NCI-H748 (cell line): ENCODE data around the gene ARHGEF16.

Source experiments
- DNase-seq: peaks from one replicate; lab custom pipeline; 2025; ENCODE audit not compliant: unreplicated experiment; lab: John Stamatoyannopoulos, UW

The ARHGEF16 gene

DNA sequence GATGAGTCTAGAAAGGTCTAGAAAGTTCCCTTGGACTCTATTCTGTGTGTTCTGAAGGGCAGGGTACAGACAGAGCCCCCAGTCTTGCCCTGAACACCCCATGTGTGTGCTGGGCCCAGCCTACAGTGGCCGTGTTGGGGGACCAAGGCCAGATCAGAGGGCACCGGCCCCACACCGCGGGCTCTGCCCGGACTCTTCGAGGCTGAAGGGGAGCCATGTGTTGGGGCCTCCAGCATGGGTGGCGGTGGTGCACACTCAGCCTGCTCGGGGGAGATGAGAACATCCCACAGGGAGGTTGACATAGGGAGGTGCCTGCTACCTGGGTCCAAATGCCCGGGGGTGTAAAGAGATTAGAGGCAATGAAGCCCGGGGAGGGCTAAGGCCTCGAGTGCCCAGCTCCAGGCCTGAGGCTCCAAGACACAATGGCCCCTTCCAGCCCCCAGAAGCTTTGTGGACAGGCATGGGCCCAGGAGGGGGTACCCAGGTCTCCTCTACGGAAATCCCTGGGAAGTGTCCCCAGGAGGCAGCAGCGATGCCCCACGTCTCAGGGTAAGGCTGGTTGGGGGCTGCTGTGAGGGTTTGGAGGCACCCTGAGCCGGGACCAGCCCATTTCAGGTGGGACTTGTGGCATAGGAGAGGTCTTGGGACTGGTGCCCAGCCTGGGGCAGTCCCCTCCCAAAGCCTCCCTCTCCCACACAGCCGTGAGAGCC lies 12.1 kb downstream of the ARHGEF16 start:
- DNase-seq = no peak

DNA sequence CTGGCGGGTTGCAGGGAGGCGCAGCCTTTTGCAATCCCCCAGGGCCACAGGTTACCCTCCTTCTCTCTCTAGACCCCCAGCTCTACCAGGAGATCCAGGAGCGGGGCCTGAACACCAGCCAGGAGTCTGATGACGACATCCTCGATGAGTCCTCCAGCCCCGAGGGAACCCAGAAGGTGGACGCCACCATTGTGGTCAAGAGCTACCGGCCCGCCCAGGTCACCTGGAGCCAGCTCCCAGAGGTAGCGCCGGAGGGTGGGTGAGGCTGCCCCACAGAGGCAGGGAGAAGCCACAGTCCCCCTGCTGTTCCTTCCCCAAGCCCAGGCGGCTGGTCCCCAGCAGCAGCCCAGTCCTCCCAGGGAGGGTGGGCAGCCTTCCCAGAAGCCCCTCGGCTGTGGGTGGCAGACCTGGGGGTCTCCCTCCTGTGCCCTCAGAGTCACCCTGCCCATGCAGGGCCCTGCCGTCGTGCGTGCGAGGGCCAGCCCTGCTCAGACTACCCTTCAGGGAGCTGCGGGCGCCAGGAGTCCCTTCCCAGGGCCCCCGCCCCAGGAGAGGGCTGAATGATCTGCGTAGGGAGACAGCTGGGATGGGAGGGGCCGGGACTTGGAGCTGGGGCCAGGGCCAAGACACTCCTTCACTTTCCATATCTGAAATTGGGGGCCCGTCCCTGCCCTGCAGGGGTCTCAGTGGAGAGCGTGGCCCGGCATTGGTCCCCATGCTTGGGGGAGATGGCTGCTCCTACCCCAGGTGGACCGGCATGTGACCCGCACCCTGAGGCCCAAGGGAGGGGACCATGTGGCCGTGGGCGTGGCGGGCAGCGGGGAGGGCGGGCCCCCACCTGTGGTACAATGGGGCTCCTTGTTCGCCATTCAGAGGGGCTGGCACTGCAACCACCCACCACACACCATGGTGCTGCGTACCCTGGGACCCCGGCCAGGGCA lies 12.9 kb downstream of the ARHGEF16 start:
- DNase-seq = no peak

DNA sequence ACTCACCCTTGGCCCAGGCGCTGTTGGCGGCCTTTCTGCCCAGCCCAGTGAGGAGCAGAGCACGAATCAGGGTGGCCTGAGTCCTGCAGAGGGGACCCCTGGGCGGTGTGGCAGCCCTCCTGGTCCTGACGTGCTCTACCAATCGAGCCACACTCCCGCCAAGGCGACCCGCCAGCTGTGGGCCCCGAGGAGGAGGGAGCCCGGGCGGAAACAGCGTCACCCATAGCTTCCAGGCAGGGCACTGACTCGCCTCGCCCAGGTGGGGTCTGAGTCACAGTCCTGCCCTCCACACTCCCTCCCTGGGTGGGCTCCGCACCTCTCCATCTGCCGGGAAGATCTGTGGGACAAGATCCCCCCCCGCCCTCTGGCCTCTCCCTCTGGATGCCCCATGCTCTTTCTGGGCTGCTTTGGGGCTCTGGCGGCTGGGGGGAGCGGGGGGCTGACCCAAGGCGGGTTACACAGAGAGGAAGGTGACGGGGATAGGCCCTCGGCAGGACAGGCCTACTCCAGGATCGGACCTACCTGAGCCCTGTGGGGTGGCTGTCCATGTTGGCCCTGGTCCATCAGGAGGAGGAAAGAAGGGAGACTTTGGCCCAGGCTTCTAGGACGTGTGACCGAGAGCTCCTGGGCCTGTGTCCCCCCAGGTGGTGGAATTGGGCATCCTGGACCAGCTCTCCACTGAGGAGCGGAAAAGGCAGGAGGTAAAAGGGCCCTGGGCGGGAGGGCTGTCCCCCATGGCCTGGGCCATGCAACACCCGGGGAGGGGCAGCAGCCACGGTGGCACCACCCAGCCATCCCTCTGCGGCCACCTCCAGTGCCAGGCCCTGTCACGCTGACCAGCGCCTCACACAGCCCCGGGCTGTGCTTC lies 14.0 kb downstream of the ARHGEF16 start:
- DNase-seq = no peak

DNA sequence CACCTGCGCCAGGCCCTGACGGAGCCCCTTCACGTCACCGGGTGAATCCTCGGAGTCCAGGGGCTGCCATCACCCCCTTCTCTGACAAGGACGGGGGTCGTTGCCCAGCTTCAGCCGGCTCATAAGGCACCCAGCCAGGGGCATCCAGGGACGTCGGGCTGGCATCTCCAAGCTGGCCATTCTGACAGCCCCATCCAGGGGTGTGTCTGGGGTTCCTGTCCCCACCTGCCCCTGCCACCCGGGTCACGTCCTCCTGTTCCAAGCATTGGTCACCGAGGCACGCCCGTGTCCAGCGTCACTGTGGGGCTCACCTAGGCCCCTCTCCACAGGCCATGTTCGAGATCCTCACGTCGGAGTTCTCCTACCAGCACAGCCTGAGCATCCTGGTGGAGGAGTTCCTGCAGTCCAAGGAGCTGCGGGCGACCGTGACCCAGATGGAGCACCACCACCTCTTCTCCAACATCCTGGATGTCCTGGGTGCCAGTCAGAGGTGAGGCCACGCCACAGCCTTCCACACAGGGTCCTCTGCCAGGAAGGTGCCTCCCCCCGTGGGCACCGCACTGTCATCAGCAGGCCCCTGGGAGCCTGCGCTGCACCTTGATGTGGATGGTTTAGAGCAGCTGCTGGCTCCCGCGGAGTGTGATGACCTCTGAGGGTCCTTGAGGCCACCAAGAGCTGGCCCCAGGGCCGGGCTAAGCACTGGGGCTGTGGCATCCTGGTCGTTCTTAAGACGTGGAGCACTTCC lies 14.8 kb downstream of the ARHGEF16 start:
- DNase-seq = no peak

DNA sequence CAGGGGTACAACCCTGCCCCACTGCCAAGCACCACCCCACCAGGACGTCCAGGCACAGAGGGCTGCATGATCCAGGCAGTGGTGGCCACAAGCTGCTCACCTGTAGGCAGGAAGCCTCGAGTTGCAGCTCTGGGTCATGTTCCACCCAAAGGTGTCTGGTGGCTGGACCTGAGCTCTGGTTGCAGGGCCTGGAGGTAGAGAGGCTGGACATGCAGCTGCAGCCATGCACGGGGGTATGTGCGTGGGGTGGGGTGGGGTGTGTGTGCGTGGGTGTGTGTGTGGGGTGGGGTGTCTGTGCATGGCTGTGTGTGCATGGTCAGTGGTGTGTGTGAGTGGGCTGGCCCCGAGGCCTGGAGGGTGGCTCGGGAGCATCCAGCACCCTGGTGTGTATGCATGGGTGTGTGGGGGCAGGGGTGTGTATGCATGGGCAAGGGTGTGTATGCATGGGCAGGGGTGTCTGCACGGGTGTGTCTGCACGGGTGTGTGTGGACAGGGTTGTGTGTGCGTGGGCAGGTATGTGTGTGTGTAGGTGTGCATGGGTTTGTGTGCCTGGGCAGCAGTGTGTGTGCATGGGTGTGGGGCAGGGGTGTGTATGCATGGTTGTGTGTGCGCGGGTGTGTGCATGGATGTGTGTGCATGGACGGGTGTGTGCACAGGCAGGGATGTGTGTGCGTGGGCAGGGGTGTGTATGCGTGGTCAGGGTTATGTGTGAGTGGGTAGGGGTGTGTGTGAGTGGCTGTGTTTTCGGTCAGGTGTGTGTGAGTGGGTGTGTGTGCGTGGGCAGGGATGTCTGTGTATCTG lies 15.6 kb downstream of the ARHGEF16 start:
- DNase-seq = no peak

DNA sequence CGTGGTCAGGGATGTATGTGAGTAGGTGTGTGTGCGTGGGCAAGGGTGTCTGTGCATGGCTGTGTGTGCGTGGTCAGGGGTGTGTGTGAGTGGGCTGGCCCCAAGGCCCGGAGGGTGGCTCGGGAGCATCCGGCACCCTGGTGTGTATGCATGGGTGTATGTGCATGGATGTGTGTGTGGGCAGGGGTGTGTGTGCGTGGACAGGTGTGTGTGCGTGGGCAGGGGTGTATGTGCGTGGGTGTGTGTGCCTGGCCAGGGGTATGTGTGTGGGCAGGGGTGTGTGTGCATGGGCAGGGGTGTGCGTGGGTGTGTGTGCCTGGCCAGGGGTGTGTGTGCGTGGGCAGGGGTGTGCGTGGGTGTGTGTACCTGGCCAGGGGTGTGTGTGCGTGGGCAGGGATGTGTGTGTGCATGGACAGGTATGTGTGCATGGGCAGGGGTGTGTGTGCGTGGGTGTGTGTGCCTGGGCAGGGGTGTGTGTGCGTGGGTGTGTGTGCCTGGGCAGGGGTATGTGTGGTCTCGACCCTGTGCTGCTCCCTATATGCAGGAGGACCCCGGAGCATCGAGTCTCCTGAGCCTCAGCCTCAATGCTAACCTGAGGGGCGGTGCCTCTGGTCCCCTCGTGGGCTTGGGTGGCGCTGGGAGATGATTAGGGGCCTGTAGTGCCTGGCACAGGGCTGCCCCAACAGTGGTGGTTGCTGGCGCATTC lies 16.3 kb downstream of the ARHGEF16 start:
- DNase-seq = no peak

DNA sequence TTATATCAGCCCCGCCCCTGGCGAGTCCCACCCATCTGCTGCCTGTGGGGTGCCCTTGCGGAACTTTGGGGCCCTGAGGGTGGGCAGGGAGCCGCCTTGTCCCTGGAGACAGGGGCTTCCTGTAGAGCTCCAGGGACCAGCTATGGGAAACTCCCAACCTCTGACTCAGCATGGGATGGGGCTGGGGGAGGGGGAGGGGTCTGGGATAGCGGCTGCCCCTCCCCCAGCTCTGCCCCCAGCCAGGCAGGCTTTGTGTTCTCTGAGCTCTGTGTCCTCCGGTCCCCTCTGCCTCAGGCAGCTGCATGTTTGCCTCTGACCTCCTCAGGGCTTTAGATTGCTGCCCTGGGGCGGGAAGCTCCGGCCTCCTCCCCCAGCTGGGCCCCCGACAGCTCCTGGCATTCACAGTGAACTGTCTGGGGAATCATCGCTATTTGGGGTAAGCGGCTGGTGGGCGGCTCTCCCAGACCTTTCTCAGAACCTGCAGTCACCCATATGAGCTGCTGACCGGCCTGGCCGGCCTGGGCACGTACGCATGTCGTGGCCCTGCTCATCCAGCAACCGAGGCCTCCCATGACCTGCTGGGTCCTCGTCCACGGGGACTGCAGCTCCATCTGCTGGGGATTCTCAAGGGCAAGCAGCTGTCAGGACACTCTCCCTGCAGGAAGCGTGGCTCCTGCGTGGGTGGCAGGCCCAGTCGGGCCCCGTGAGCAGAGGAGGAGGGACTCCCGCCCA lies 17.1 kb downstream of the ARHGEF16 start:
- DNase-seq = no peak

DNA sequence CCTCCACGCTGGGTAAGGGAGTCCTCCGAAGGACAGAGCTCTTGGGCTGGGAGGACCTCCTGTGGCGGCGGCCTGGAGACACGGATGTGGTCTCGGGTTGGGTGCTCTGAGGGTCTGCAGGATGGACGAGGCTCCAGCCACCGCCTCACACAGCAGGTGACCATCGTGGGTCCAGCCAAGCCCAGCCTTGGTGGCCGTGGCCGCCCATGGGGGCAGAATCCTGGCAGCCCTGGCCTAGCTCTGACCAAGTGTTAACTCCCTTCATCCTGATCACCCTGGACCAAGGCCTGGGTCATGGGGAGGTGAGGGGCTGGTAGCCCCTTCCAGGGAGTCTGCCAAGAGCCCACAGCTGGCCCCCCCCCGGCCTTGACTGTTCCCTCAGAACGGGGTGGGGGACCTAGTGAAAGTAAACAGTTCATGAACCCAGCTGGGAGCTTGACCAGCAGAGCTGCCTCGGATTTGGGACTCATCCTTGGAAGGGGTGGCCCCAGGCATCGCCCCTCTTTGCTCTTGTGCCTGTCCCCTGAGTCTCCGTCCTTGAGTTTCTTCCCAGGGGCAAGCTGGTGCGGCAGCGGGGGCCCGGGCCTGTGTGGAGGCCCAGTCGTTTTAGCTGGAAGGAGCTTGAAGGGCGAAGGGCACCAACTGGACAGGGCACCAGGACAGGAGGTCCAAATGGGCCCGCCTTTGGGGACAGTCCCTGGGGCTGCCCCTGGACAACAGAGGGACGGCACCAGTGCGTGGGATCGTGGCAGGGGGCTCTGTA lies 17.8 kb downstream of the ARHGEF16 start:
- no peak for DNase-seq

DNA sequence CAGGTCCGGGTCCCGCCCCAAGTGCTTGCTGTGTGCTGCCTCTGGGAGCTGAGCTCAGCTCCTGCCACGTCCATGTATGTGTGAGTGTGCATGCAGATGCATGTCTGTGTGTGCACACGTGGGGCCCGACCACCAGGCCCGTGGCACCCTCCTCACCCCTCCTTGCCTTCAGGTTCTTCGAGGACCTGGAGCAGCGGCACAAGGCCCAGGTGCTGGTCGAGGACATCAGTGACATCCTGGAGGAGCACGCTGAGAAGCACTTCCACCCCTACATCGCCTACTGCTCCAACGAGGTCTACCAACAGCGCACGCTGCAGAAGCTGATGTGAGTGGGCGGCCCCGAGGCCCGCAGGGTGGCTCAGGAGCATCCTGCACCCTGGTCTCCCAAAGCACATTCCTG lies 18.4 kb downstream of the ARHGEF16 start:
- no peak for DNase-seq

DNA sequence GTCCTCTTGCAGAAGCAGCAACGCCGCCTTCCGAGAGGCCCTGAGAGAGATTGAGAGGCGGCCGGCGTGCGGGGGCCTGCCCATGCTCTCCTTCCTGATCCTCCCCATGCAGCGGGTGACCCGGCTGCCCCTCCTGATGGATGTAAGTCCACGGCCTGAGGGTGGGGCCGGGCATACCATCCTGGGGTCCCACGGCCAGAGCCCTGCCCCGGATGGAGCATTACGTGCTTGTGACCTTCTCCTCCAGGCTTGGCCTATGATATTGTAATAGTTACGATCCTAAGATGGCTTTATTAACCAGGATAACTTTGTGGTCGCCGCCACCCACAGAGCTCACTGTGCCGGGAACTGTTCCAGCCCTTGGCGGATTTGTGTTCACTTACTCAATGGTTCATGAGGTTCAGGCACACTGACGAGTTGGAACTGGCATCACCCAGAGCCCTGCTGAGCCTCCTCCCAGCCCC lies 18.9 kb downstream of the ARHGEF16 start:
- DNase-seq = no peak

DNA sequence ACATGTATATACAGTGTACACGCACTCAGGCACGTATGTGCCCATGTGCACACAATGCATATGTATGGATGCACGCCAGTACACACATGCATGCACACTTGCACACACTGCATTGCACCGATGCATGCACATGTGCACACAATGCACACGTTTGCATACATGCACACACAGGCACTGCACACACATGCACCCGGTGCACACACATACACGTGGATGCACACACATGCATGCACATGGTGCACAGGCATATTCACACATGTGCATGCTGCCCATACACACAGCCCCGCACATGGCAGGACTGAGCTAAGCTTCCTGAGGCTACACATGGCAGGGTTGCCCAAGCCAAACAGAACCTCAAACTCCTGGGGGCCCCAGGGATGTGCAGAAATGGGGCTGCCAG lies 19.6 kb downstream of the ARHGEF16 start:
- no peak for DNase-seq

DNA sequence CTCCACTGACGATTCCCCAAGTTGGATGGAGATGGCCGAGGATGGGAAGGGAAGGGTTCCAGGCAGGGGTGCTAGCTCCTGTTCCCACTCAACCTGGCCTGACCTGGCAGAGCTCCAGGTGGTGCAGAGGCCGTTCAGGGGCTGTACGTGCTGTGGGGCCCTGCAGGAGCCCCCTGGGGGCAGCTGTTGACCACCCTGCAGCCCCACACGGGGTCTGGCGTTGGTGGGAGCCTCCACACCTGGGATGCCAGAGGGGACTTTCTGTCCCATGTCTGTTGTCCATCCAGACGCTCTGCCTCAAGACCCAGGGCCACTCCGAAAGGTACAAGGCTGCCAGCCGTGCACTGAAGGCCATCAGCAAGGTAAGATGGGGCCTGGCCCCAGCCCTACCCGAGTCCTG lies 20.0 kb downstream of the ARHGEF16 start:
- DNase-seq = no peak

DNA sequence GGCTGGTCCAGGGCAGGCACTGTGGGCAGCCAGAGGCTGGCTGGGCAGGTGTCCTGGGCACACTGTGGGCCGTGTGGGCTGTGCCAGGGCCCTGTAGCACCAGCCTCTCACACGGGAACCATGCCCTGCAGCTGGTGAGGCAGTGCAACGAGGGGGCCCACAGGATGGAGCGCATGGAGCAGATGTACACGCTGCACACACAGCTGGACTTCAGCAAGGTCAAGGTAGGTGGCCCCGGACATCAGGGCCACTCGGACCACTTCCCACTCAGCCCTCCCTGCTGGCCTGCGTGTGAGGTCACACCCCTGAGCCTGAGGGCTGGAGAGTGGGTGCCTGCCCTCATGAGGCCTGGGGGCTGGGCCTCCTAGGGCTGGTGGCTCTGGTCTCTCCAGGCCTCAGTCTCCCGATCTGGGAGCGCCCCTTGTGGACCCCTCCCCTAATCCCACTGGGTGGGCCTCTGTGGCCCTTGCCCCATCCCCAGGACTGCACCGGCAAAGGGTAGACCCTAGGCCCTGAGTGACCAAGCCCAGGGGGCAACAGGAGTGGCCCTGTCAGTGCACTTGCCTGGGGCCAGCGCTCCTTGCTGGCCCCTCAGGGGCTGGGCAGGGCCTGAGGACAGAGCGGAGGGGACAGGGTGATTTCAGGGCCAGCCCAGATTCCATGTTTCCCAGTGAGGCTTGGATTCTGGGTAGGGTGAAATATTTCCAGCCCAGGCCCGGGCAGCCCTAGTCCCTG lies 21.5 kb downstream of the ARHGEF16 start:
- no peak for DNase-seq

DNA sequence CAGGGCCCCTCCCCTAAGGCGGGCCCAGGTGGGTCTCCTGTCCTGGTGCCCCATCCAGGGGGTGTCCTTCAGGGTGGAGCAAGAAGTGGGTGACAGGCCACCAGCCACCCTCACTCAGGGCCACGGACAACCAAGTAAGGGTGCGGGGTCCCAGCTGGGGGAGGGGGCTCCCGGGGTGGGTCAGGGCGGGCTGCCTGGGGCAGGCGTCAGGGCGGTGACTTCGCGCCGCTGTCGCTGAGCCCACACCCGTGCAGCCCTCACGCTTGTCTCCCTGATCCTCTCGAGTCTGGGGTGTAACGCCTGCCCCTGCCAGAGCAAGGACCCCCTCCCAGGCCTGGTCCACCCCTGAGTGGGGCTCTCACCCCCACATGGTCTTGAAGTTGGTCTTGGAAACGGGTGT lies 22.2 kb downstream of the ARHGEF16 start:
- DNase-seq = no peak

DNA sequence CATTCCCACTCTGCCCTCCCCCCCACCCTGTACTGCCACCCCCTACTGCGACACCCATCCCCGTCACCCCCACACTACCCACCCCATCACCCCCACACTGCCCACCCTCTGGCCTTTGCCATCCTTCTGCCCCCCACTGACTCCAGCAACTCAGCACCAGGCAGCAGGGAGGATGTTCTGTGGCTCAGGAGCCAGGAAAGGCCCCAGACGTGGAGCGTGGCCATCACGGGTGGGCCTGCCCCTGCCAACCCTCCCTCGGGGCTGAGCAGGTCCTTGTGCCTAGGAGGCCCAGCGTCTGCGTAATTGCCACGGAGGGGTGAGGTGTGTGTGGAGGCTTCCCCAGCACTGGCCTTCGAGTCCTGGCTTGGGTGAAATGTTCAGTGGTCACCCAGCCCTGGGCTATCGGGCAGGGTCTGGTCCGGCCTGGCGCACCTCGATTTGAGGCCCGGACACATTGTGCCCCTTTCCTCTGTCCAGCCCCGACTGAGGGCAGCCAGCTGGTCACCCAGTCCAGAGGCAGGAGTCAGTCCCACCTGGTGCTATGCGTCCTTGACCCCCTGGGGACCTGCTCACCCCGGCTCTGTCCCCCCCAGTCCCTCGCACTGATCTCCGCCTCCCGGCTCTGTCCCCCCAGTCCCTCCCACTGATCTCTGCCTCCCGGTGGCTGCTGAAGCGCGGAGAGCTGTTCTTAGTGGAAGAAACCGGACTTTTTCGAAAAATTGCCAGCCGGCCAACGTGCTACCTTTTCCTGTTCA lies 23.0 kb downstream of the ARHGEF16 start:
- DNase-seq = no peak

DNA sequence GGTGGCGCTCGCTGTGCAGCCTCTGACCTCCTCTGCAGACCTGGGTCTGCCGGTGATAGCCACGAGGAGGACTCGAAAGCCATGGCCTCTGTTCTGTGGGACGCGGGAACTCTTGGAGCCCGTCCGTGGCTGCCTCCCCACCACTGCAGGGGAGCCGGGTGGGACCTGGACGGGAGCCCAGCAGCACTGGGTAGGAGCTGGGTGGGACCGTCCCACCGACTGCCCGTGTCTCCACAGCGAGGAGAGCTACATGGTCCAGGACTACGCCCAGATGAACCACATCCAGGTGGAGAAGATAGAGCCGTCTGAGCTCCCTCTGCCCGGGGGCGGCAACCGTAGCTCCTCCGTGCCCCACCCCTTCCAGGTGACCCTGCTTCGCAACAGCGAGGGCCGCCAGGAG lies 23.7 kb downstream of the ARHGEF16 start:
- no peak for DNase-seq
